ENCODE results near the gene NF2. TPM values are rescaled to one million over a fixed set of nuclear protein-coding genes. Genes with fewer than 3 reads are reported as not detected.

NF2 gene
- total and polyA plus RNA-seq, 2 experiments from 2014 or later: 62.9 to 111 TPM

DNA sequence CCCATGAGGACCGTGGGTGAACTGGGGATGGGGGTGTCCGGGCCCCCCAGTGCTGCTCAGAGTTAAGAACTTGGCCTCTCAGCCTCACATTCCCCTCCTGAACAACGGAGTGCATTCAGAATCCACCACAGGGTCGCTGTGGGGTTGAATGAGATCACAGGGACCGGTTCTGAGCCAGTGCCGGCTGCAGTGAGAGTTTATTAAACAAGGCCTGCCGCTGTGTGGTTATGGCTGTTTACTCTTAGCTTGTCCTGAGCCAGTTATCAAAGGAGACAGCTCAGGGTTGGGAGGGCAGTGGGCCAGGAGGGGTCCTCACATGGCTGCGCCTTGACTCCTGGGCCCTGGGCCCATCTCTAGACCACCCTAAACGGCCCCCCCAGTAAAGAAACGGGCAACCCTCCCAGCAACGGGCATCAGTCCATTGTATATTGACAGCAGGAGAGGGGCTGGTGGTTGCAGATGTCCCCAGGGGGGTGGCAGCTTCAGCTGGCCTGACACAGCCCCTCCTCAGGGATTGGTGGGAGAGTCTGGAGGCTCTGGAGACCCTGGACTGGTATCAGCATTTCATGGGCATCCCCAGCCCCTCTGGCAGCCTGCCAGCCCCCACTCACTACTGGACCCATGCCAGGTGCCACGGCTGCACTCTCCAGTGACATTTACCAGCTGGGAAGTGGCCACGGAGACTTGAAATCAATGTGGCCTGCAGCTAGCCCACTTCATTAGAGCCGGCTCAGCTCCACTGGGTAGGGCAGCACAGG, 101.3 kb downstream of the NF2 start:
- Histone ChIP-seq H3K79me2 (ENCODE audit: insufficient read depth) (no peaks in the 10 kb centered on the region), H3K4me2 (ENCODE audit: unreplicated experiment) (no peak overlapping the region), H3K27ac (no peak overlapping the region), H3K4me3 (no peak overlapping the region), H3K9ac (no peak overlapping the region), H3K9me3 (ENCODE audit: low read depth) (no peaks in the 10 kb centered on the region), H3K4me1 (ENCODE audit: insufficient read depth) (no peaks in the 10 kb centered on the region), H3F3A (ENCODE audit: insufficient read depth) (no peaks in the 10 kb centered on the region), H2AFZ (no peak overlapping the region), H3K27me3 (replicated peaks; ENCODE audit: insufficient read depth) (no peaks in the 10 kb centered on the region), H3K36me3 (ENCODE audit: low read depth) (no peaks in the 10 kb centered on the region), H4K20me1 (ENCODE audit: insufficient read depth) (no peaks in the 10 kb centered on the region), H3K9me2 (ENCODE audit: insufficient read depth) (no peaks in the 10 kb centered on the region)
- peak; percentile 68 for DNase-seq
- 8 to 16% methylated on average over 14 of the region's 14 CpGs for WGBS, 2 experiments (ENCODE audit: low coverage in 1 of 2, low lambda C conversion rate in 2 of 2, missing lambda C conversion rate in 2 of 2)
- in situ Hi-C loops (cut with MboI): no loop called here
- no peak for TF ChIP-seq EZH2 (IDR thresholded peaks at IDR 0.05; ENCODE audit: insufficient read depth, poor library complexity, severe bottlenecking)
- TF ChIP-seq EZH2phosphoT487 (IDR thresholded peaks at IDR 0.05; ENCODE audit: insufficient read depth, low read depth): no peak

- in situ Hi-C loops (cut with MboI): no loop called here
- TF ChIP-seq EZH2phosphoT487 (IDR thresholded peaks at IDR 0.05; ENCODE audit: insufficient read depth, low read depth) (no peak), EZH2 (IDR thresholded peaks at IDR 0.05; ENCODE audit: insufficient read depth, poor library complexity, severe bottlenecking) (no peak)
- no peak overlapping the region for H3K27ac ChIP-seq
Observed at GRCh38 chr22:29705651-29706050, 102.2 kb downstream of the NF2 start.

DNA sequence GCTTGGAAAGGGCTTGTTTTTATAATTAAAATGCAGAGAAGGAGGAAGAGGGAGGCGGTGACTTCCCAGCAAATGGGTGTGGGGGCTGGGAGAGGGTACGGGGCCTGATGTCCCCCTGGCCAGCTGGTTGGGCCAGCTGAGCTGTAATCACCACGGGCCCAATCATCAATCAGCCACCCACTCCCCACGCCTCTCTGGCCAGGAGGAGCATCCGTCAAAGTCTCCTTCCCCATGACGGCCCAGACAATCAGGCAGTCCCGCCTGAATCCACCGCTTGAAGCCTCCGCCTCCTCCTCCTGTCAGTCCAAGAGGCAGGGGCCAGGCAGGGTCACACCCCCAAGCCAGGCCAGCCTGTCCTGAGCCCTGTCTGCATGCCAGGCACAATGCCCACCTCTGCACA, 103.1 kb downstream of the NF2 start:
- no peaks in the 10 kb centered on the region for H3K9me2 ChIP-seq (ENCODE audit: insufficient read depth)
- no peaks in the 10 kb centered on the region for H3K36me3 ChIP-seq (ENCODE audit: low read depth)
- H3F3A ChIP-seq (ENCODE audit: insufficient read depth): no peaks in the 10 kb centered on the region
- H3K27me3 ChIP-seq (replicated peaks; ENCODE audit: insufficient read depth): no peaks in the 10 kb centered on the region
- H3K9ac ChIP-seq: no peak overlapping the region
- no peak overlapping the region for H3K4me3 ChIP-seq
- no peaks in the 10 kb centered on the region for H3K79me2 ChIP-seq (ENCODE audit: insufficient read depth)
- TF ChIP-seq EZH2 (IDR thresholded peaks at IDR 0.05; ENCODE audit: insufficient read depth, poor library complexity, severe bottlenecking) (no peak), EZH2phosphoT487 (IDR thresholded peaks at IDR 0.05; ENCODE audit: insufficient read depth, low read depth) (no peak)
- WGBS, 2 experiments (ENCODE audit: low coverage in 1 of 2, low lambda C conversion rate in 2 of 2, missing lambda C conversion rate in 2 of 2): 79 to 81% methylated on average over 9 of the region's 9 CpGs
- no peaks in the 10 kb centered on the region for H4K20me1 ChIP-seq (ENCODE audit: insufficient read depth)
- in situ Hi-C loops (cut with MboI): no loop called here
- DNase-seq: no peak
- H3K4me1 ChIP-seq (ENCODE audit: insufficient read depth): no peaks in the 10 kb centered on the region
- H3K27ac ChIP-seq: no peak overlapping the region
- H3K4me2 ChIP-seq (ENCODE audit: unreplicated experiment): no peak overlapping the region
- H3K9me3 ChIP-seq (ENCODE audit: low read depth): no peaks in the 10 kb centered on the region
- no peak overlapping the region for H2AFZ ChIP-seq

More at GRCh38 chr22:29705651-29706050, 102.2 kb downstream of the NF2 start:
- no peak overlapping the region for H3K9ac ChIP-seq
- no peak overlapping the region for H2AFZ ChIP-seq
- H3K27me3 ChIP-seq (replicated peaks; ENCODE audit: insufficient read depth): no peaks in the 10 kb centered on the region
- no peaks in the 10 kb centered on the region for H3K9me3 ChIP-seq (ENCODE audit: low read depth)
- H3K79me2 ChIP-seq (ENCODE audit: insufficient read depth): no peaks in the 10 kb centered on the region
- H3K4me2 ChIP-seq (ENCODE audit: unreplicated experiment): no peak overlapping the region
- no peaks in the 10 kb centered on the region for H4K20me1 ChIP-seq (ENCODE audit: insufficient read depth)
- H3K4me1 ChIP-seq (ENCODE audit: insufficient read depth): no peaks in the 10 kb centered on the region
- DNase-seq: no peak
- no peak overlapping the region for H3K4me3 ChIP-seq
- WGBS, 2 experiments (ENCODE audit: low coverage in 1 of 2, low lambda C conversion rate in 2 of 2, missing lambda C conversion rate in 2 of 2): 81 to 88% methylated on average over 6 to 7 of the region's 7 CpGs
- H3F3A ChIP-seq (ENCODE audit: insufficient read depth): no peaks in the 10 kb centered on the region
- no peaks in the 10 kb centered on the region for H3K36me3 ChIP-seq (ENCODE audit: low read depth)
- no peaks in the 10 kb centered on the region for H3K9me2 ChIP-seq (ENCODE audit: insufficient read depth)

GRCh38 chr22:29707010-29707409, 103.6 kb downstream of the NF2 start:
- Histone ChIP-seq H3K36me3 (ENCODE audit: low read depth) (no peaks in the 10 kb centered on the region), H3K4me2 (ENCODE audit: unreplicated experiment) (no peak overlapping the region), H3K27me3 (replicated peaks; ENCODE audit: insufficient read depth) (peaks cover 2% of the 10 kb centered on the region; the same call in 1 of the 2 replicates), H3K4me1 (ENCODE audit: insufficient read depth) (no peaks in the 10 kb centered on the region), H3K4me3 (no peak overlapping the region), H2AFZ (no peak overlapping the region), H3K9me2 (ENCODE audit: insufficient read depth) (no peaks in the 10 kb centered on the region), H3K79me2 (ENCODE audit: insufficient read depth) (no peaks in the 10 kb centered on the region), H3F3A (ENCODE audit: insufficient read depth) (no peaks in the 10 kb centered on the region), H3K9ac (no peak overlapping the region), H3K27ac (no peak overlapping the region), H3K9me3 (ENCODE audit: low read depth) (no peaks in the 10 kb centered on the region), H4K20me1 (ENCODE audit: insufficient read depth) (no peaks in the 10 kb centered on the region)
- WGBS, 2 experiments (ENCODE audit: low coverage in 1 of 2, low lambda C conversion rate in 2 of 2, missing lambda C conversion rate in 2 of 2): 30 to 32% methylated on average over 18 of the region's 18 CpGs
- no peak for DNase-seq
- TF ChIP-seq EZH2phosphoT487 (IDR thresholded peaks at IDR 0.05; ENCODE audit: insufficient read depth, low read depth) (no peak), EZH2 (IDR thresholded peaks at IDR 0.05; ENCODE audit: insufficient read depth, poor library complexity, severe bottlenecking) (no peak)
- in situ Hi-C loops (cut with MboI): no loop called here
